Middle frontal gyrus (tissue), 1 donor: ENCODE data around the gene MRTO4.
A peak's percentile ranks its signal among the peaks of the same experiment; 100 is the strongest.
"Not testable (repeated sequence)": the region's sequence is repeated elsewhere in the genome, so short reads cannot be mapped to it uniquely, and the experiment has no call there.

Experiments
- DNase-seq: peaks from one replicate; pipeline ENCODE4 v3.0.0-alpha.2; 2015; ENCODE audit warnings: low spot score; ENCODE audit errors: extremely low spot score

MRTO4 gene

DNA sequence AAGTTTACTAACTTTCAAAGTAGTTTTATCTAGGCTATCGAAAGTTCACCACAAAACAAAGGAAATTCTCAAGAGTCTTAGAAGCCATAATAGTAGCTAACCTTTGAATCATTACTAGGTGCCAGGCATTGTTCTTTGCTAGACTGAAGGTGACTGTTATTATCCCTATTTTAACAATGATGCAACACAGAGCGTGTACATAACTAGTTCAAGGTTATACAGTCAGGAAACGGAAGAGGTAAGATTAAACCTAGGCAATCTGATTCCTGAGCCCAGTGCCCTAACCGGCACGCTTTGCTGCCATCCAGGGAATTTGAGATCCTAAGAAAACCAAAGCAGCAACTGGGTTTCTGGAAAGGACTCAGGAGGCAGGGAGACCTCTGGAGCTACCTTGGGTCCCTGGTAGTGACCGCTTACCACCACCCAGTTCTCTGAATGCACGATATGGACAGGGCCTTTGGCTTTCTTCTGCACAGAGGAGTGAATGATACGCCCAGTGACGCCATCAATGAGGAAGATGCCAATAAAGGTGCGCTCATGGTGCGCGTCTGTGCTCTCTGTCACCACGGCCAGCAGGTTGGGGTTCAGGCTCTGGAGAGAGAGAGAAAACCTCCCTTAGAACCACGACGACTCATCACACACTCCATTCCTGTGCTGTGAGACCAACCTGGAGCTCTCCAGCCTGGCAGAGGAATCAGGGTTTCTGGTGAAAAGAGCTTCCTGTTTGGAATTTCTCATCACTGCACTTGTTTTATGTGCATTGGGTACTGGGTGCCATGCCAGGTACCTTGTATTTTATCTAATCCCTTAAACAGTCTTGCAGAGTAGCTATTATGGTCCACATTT, 28.4 kb upstream of the MRTO4 start:
- no peak for DNase-seq

DNA sequence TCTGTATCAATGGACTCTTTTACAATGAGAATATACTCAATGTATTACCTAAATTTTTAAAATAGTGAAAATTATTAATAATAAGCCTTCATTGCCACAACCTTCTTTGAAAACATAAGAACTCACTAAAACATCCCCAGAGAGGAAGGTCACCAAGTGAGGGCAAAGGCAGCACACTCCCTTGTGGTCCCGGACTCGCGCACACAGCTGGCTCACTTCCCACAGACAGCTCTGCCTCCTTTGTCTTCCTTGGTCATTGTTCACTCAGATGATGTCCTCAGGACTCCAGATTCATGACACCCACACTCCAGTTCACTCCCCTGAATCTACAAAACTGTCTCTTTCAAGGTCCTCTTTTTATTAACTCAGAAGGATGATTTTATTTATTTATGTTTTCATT, 22.4 kb upstream of the MRTO4 start:
- DNase-seq = no peak

DNA sequence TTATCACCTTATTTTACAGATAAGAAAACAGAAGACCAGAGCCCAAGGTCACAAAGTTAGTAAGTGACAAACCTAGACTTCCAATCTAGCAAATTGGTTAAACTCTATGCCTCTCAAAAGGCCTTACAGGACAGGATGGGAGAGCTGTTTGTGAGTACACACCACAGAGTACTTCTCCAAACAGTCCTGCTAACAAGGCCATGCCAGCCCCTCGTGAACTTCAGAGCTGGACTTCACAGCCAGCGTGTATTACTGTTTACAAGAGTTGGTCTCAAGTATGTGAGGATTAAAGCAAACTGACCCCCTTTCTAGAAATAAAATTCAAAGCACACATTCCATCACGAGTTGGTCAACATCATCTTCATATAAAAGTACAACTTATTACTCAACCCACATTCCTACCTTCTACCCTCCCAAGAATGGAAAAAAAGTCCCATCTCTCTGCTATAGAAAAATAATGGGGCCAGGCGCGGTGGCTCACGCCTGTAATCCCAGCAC, 21.7 kb upstream of the MRTO4 start:
- DNase-seq = no peak

DNA sequence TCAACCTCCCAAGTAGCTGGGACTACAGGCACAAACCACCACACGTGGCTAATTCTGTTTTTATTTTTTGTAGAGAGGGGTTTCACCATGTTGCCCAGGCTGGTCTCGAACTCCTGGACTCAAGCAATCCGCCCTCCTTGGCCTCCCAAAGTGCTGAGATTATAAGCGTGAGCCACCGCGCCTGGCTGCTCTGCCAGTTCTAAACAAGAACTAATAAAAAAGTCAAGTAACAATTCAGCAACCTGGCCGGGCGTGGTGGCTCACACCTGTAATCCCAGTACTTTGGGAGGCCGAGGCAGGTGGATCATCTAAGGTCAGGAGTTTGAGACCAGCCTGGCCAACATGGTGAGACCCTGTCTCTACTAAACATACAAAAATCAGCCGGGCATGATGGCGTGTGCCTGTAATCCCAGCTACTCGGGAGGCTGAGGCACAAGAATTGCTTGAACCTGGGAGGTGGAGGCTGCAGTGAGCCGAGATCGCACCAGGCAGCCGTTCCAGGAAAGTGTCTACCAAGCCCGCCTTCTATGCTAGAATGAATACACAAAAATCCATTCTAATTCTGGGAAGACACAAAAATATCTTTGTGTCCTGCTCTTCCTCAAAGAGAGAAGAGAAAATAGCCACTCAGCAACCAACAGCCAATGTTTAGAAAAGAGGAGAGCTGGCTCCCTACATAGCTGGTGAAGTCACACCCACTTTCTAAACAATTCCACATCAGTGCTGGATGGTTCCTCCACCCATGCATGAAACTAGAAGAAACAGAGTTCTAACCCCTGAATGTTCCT, 19.7 kb upstream of the MRTO4 start:
- peak; percentile 40 for DNase-seq

DNA sequence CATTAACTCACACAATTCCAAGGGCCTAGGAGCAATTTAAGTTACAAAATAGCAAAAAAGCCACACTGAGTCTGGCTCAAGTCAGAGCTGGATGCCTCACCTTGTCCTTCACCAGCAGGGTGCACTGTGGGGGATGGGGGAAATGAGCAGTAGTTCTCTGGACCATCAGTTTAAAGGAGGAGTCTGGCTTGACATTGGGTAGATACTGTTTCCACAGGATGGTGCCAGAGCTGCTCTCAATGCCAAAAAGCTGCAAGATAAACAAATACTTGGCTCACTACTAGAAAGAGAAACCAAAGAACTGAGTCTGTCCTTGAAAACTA, 19.1 kb upstream of the MRTO4 start:
- no peak for DNase-seq

DNA sequence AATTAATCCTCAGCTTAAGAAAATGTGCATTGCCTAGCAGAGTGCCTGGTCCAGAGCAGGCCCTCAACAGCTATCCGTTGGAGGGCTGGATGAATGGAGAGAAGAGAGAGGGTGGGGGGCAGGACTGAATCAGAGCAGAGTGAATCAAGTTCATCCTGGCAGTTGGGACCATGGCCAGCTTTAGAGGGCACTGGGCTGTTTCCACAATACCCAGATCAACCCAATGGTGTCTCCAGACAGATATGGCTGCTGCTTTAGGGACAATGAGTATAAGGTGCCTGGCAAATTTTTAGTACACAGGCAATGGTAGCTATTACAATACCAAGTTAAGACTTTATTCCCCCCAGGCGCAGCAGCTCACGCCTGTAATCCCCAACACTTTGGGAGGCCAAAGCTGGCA, 17.4 kb upstream of the MRTO4 start:
- DNase-seq = no peak

DNA sequence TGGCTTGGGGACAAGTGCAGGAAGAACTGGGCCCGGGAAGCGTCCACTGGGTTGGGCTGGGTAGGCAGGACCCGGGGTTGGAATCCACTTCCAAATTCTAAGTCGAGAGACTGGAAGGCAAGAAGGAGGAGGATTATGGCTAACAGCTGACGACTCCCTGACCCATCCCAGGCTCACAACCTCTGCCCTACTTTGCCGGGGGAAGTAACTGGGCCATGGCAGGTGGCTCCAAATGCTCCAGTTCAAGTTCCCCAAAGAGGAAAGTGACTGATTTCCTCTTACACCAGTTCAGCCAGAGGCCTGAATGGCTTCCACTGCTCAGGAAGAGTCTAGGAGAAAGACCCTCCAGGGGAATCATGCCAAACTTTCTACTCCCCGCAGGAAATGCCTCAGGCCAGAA, 11.7 kb upstream of the MRTO4 start:
- no peak for DNase-seq

DNA sequence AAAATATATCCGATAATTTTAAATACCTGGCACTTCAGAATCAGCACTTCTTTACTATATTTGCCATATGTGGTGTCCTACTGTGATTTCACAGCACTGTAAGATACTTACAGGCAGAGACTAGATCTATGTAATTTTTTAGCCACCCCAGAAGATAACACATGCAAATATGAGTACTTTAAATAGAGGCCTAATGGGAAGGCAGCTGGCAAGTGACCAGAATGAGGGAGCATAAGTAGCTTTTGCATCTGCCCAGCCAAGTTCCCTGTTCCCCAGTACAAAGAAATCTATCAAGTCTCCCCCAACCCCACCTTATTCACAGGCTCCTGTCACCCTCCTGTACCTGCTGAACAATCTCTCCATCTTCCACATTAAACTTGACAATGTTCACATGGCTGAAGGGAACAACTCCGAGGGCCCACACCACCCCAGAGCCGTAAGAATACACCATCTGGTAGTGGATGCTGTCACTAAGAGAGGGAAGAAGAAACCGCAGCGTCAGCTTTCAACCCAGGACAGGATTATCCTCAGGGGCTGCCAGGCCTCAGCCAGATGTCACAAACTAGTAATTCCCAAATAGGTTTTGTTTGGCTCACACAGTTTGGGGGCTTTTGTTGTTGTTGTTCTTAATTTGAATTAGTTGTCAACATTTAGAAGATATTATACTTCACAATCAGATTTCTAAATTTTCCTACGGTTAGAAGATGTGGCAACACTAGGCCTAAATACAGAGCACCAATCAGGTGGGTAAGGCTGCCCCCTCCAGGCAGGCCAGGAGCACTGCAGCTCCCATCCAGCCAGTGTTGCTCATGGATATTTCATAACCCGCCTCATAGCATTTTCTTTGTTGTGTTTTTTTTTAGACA, 10.7 kb upstream of the MRTO4 start:
- DNase-seq = peak; percentile 53

DNA sequence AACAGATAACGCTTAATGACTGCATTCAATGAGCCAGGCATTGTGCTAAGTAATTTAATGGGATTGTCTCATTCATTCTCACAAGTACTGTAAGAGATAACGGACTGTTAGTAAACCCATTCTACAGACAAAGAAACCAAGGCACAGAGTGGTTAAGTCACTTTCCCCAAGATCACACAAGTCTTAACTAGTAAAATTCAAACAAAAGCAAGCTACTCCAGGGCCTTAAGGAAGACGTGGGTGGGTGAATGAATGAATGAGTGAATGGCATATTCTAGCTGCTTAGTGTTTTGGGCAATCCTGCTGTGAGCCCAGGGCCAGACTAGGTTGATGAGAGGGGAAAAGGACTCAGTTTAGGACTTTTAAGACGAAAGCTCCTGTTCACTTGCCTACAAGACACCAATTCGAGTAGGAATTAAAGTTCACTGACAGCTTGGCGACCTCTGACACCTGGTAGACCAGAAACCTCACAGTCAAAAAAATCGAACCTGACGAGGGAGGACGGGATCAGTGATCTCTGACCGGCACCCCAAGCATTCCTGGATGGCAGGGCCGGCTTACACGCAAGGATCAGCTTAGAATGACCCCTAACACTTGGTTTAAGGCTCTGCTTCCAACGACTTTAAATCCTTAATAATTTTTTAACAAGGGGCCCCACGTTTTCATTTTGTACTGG, 838 bp upstream of the MRTO4 start:
- no peak for DNase-seq

DNA sequence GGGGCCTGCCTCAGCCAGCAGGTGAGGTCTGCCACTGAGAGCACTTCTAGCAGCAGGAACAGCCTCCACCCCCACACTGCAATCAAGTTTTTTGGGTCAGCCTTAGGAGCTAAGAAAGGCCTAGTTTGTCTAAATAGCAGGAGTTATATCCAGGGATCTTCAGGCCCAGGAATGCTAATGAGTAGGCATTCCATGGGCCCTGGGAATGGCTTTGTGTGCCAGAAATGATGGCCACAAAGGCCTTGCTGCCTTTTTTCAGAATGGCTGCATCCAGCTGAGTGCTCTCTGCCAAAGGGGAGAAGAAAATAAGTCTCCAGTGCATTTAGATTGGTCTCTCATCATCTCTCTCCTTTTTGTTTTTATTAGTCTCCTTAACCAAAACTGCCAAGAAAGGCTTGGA, 2.8 kb downstream of the MRTO4 start:
- no peak for DNase-seq

DNA sequence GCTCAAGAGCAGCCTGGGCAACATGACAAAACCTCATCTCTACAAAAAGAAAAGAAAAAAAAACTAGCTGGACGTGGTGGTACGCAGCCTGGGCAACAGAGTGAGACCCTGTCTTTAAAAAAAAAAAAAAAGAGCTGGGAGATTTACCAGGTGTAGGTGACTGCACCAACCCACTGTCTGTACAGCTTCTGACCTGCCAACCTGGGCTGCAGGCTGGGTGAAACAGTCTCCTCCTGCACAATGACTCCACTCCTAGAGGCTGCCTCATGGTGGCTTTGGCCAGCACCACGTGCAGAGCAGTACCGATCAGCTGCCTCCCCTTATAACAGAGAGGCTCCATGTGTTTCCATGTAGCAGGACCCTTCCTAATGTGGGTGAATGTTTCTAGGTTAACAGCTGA, 3.7 kb downstream of the MRTO4 start:
- DNase-seq = no peak

DNA sequence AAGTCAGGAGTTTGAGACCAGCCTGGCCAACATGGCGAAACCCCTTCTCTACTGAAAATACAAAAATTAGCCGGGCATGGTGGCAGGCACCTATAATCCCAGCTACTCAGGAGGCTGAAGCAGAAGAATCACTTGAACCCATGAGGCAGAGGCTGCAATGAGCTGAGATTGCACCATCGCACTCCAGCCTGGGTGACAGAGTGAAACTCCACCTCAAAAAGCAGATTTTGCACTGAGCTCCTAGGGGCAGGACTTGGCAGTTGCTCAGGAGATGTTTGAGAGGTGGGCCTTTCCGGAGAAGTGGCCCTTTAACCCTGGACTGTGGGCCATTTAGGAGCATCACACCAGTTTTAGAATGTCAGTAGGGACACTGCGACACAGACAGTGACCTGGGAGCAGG, 4.7 kb downstream of the MRTO4 start:
- DNase-seq = not testable (repeated sequence)

DNA sequence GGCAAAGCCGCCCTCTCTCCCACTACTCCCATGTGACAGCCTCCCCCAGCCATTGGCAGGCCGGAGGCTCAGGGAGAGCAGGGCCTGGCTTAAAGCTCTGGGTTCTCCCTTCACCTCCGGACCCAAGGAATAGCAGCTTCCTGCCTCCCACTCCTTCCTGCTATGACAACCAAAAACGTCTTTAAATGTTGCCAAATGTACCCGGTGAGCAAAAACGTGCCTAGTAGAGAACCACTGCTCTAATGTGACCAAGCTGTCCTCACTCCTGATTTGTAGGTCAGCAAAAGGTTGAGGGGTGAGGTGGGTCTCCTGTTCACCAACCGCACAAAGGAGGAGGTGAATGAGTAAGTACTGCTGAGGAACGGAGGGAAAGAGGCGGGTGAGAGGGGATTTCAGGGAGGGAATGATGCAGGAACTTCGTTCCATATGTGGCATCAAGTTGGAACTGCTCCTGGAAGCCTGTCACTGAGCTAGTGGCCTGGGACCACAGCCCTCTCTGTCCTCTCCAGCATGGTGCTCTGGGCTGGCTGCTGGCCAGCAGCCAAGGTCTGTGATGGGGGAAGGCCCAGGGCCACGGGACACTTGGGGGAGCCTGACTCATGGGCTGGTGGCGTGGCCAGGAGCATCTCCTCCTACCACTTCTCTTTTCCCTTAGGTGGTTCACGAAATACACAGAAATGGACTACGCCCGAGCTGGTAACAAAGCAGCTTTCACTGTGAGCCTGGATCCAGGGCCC, 5.7 kb downstream of the MRTO4 start:
- no peak for DNase-seq

DNA sequence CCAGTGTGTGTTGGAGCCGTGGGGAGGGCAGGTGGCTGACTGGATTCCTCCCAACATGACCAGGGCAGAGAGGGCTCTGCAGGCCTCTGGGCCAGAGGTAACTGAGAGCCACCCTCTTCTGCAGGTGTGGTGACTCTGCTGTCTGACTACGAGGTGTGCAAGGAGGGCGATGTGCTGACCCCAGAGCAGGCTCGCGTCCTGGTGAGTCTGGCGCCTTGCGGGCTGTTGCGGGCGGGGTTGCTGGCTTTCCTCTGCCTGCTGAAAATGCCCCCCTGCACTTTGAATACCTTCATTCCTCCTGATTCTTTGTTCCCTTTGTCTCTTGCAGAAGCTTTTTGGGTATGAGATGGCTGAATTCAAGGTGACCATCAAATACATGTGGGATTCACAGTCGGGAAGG, 6.7 kb downstream of the MRTO4 start:
- DNase-seq = no peak

DNA sequence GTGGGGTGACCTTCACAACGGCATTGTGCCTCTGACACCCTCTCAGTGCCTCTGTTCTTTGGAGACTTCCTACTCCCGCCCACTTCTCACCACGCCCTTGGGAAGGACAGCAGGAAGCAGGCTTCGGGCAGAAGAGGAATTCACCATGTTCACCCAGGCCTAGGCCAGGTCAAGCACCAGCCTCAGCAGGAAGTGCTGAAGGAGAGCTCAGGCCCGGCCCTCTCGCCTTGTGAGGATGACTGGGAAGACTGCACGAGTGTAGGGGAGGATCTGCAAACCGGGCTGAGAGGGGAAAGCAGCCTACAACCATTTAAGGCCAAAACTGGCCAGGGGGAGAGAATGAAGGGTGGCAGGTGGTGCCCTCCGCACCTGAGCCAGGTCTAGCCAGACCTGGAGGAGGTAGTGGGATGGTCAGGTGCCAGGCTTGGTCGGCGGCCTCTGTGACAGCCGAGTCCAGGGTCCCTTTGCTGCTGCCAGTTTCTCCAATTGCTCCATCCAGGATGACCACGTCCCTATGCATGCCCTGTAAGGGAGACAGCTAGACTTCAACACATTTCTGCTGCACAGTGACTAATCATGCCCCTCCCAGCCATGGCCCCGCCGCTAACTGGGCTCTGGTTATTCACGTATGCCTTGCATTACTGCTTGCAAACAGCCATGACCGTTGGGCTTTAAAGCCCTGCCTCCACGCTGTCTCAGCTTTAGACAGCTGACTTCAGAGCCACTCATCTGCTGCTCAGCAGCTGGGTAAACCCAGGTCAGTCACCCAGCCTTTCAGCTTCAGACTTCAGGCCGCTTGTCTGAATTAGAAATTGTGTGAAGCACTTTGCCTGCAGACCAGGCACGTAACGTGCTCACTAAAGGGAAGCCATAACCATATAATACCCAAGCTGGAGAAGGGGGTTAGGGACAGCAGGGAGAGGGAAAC, 8.9 kb downstream of the MRTO4 start:
- DNase-seq = no peak

DNA sequence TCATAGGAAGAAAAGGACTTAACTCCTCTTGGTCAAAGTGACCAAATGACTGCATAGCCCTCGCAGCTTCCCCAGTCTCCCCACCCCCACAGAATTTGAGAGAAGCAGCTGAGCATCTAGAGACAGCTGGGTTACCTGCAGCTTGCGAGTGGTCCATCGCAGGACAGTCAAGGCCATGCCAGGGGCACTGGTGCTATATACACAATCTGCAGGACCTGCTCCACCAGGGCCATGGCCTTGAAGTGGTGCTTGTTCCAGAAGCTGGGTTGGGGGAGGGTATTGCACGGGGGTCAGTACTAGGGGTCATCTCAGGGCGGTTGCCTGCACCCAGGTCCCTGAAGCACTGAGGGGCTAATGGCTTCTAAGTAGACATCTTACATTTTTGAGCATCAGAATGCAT, 10.4 kb downstream of the MRTO4 start:
- DNase-seq = no peak

DNA sequence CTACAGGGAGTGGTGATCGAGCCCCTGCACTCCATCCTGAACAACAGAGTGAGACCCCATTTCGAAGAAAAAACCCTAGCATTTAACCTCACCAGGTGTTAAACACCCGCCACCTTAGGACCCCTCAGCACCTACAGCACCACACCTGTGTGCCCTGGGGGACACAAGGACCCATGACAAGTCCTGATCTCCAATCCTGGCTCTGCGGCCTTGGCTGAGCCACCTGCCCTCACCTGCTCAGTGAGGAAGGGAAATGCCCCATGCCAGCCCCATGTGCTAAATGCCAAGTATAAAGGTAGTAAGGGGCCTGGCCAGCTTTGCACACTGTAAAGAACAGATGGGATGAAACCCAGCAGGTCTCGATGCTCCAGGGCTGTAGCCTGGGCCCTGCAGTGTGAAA, 11.1 kb downstream of the MRTO4 start:
- no peak for DNase-seq

DNA sequence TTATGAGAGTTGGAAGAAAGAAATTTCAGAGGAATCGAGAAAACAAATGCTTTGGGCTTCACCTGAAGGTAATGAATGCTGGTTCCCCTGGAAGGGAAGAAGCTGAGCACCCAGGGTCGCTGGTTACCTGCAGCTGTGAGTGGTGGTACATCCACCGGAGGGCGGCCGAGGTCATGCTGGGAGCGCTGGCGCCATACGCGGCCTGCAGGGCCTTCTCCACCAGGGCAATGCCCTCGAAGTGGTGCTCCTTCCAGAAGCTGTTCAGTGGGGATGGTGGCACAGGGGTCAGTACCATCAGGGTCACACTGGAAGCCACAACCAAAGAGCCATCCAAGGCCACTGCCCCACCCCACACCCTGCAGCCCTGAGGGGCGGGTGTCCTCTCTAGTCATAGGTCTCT, 16.8 kb downstream of the MRTO4 start:
- no peak for DNase-seq
